Right cardiac atrium (tissue), 5 donors: ENCODE data around the gene STARD10. TPM values are rescaled to one million over a fixed set of nuclear protein-coding genes. Genes with fewer than 3 reads are reported as not detected.
A peak's percentile ranks its signal among the peaks of the same experiment; 100 is the strongest.
"Not testable (repeated sequence)": the region's sequence is repeated elsewhere in the genome, so short reads cannot be mapped to it uniquely, and the experiment has no call there.

Source experiments
- ATAC-seq, 2 donors: fragments of 200-7000 bp; cut with Tn5 transposase; one replicate each; pipeline versions ENCODE4 v1.8.0 to v1.9.1; 2020; ENCODE audit warnings: moderate library complexity in 2 of 2, mild to moderate bottlenecking in 1 of 2
- DNase-seq, 3 donors: peaks; one replicate each; pipeline ENCODE4 v3.0.0-alpha.2; 2020
- H3K27ac ChIP-seq: one replicate; pipeline ENCODE4 v1.5.1; 2013; ENCODE audit warnings: mild to moderate bottlenecking, low read length, control low read depth, moderate library complexity
- H3K27me3 ChIP-seq: one replicate; pipeline ENCODE4 v1.6.1; 2013; ENCODE audit not compliant: control insufficient read depth, insufficient read depth
- H3K4me1 ChIP-seq: one replicate; pipeline ENCODE4 v1.6.1; 2013; ENCODE audit warnings: low read length; ENCODE audit not compliant: control insufficient read depth, insufficient read depth
- H3K4me3 ChIP-seq: one replicate; pipeline ENCODE4 v1.5.1; 2013; ENCODE audit warnings: low read length, control low read depth
- H3K9me3 ChIP-seq: one replicate; pipeline ENCODE4 v1.6.1; 2013; ENCODE audit warnings: low read length; ENCODE audit not compliant: control insufficient read depth
- WGBS: extraction: QIAGEN DNeasy Blood & Tissue Kit; methylation state at CpG from one replicate; pipeline ENCODE4 v1.1.7; 2013; 5-methylcytosine and 5-hydroxymethylcytosine counted together
- intact Hi-C, 4 donors: fragments of 100-400 bp; cut with DNase I; formaldehyde crosslinking; loops; one replicate each; pipeline versions ENCODE4 v1.11.0 to v1.14.0; 2022 to 2023
- polyA plus RNA-seq: library from polyadenylated mRNA; stranded (reverse); fragments of 200-250 nt; gene quantifications from one replicate; pipeline ENCODE4 v1.2.3, GENCODE V29; 2013
- total RNA-seq, 4 donors: library from RNA; stranded (reverse); fragmentation: NEBNext Ultra II Directional; extraction: Animal tissue kit (Norgen Biotek cat#: 25700); gene quantifications; one replicate each; pipeline ENCODE4 v1.2.1, GENCODE V29; 2021
- donor health status: healthy with polysubstance abuse.
- donor health status: DM: no; HTN: yes; CAD: no.
- donor health status: DM: no; HTN: no; CAD: no.
- donor health status: DM: no; HTN: yes; CAD: no; lungs with severe emphysema.
- donor health status: DM: yes; HTN: yes; CAD: no.

Gene STARD10
- total and polyA plus RNA-seq, 5 donors, result 88.9 to 228 (median 122) TPM

DNA sequence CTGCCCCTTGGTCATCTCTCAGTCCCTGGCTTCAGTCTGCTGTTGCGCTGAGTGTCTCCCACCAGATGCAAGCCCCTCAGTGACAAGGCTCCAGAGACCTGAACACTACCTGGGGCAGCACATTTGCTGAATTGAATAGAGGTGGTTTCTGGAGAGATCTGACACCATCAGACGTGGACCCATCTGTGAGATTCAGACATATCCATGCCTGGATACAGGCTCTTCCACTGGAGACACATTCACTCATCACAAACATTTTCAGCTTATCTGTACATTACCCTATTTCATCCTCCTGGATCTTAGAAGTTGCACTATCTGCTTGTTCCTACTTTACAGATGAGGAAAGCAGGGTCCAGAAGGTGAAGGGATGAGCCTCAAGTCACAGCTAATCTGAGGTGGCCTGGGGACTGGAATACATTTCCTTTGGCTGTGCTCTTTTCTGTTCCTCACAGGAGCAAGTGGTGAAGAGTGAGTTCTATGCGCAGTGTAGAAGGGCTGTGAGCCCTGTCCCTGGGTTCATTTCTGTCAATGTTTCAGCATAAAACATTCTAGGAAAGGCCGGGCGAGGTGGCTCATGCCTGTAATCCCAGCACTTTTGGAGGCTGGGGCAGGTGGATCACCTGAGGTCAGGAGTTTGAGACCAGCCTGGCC lies 39.4 kb upstream of the STARD10 start:
- no peak overlapping the region for H3K4me3 ChIP-seq
- H3K27me3 ChIP-seq, result no peaks in the 10 kb centered on the region
- no peak for ATAC-seq
- peak in 1 of 3 donors; percentile 46 for DNase-seq
- WGBS, result 95% methylated on average over 5 of the region's 5 CpGs
- H3K4me1 ChIP-seq, result peaks cover 31% of the 10 kb centered on the region
- intact Hi-C loops, result loop anchor here (5.0 to 10.0 kb wide), 4 partner anchors 344 to 412 kb away; no protein-coding TSS in a partner anchor
- peak overlapping the region; percentile 44 for H3K27ac ChIP-seq
- H3K9me3 ChIP-seq, result no peaks in the 10 kb centered on the region

- no peaks in the 10 kb centered on the region for H3K27me3 ChIP-seq
- peak overlapping the region; percentile 44 for H3K27ac ChIP-seq
- peaks cover 33% of the 10 kb centered on the region for H3K4me1 ChIP-seq
- WGBS, result 53% methylated on average over 9 of the region's 9 CpGs
- DNase-seq, result peak in 1 of 3 donors; percentile 42
- H3K9me3 ChIP-seq, result no peaks in the 10 kb centered on the region
- intact Hi-C loops, result loop anchor here (5.0 to 10.0 kb wide), 4 partner anchors 345 to 412 kb away; no protein-coding TSS in a partner anchor
- no peak overlapping the region for H3K4me3 ChIP-seq
- peak in 1 of 2 donors; percentile 1 for ATAC-seq
Measured at GRCh38 chr11:72832301-72833082, 38.6 kb upstream of the STARD10 start.

GRCh38 chr11:72831521-72832300 lies 37.9 kb upstream of the STARD10 start:
- H3K27me3 ChIP-seq, result no peaks in the 10 kb centered on the region
- ATAC-seq, result peak; percentile 77 to 79
- intact Hi-C loops, result loop anchor here (2.0 to 10.0 kb wide), 5 partner anchors 346 to 413 kb away; no protein-coding TSS in a partner anchor
- H3K27ac ChIP-seq, result peak overlapping the region; percentile 44
- no peak overlapping the region for H3K4me3 ChIP-seq
- WGBS, result 34% methylated on average over 13 of the region's 13 CpGs
- H3K4me1 ChIP-seq, result peaks cover 33% of the 10 kb centered on the region
- H3K9me3 ChIP-seq, result no peaks in the 10 kb centered on the region
- DNase-seq, result peak; percentile 87 to 95 (median 94)

GRCh38 chr11:72829884-72830533 lies 36.2 kb upstream of the STARD10 start:
- 93% methylated on average over 5 of the region's 5 CpGs for WGBS
- no peak for ATAC-seq
- H3K27me3 ChIP-seq, result no peaks in the 10 kb centered on the region
- H3K4me3 ChIP-seq, result no peak overlapping the region
- no peak overlapping the region for H3K27ac ChIP-seq
- H3K4me1 ChIP-seq, result peaks cover 23% of the 10 kb centered on the region
- H3K9me3 ChIP-seq, result no peaks in the 10 kb centered on the region
- intact Hi-C loops, result loop anchor here (2.0 to 10.0 kb wide), 5 partner anchors 347 to 415 kb away; no protein-coding TSS in a partner anchor
- DNase-seq, result peak in 1 of 3 donors; percentile 46

DNA sequence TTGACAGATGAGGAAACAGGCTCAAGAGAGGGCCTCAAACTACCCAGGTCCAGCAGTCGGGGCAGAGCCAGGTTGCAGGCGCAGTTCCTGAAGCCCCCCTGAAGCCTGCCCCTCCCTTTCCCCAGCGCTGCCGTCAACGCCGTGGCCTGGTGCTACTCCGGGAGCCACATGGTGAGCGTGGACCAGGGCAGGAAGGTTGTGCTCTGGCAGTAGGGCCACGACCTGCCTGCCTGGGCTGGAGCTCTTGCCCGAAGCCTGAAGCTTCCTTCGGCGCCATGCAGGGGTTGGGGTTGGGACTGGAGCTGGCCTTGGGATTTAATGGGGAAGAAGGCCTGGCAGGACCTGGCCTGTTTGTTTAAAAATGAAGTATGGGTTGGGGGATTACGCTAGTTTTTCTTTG lies 35.3 kb upstream of the STARD10 start:
- no peaks in the 10 kb centered on the region for H3K9me3 ChIP-seq
- WGBS, result 91% methylated on average over 13 of the region's 13 CpGs
- intact Hi-C loops, result loop anchor here in 1 of 4 donors (10.0 kb wide), 1 partner anchor 416 kb away; no protein-coding TSS in a partner anchor
- no peak overlapping the region for H3K4me3 ChIP-seq
- H3K27ac ChIP-seq, result no peak overlapping the region
- H3K4me1 ChIP-seq, result peaks cover 19% of the 10 kb centered on the region
- H3K27me3 ChIP-seq, result no peaks in the 10 kb centered on the region
- DNase-seq (peak in 1 of 3 donors; percentile 56), ATAC-seq (no peak)

- Histone ChIP-seq H3K27me3 (no peaks in the 10 kb centered on the region), H3K4me1 (peaks cover 19% of the 10 kb centered on the region), H3K27ac (no peak overlapping the region), H3K9me3 (no peaks in the 10 kb centered on the region), H3K4me3 (no peak overlapping the region)
- intact Hi-C loops, result loop anchor here in 1 of 4 donors (10.0 kb wide), 1 partner anchor 416 kb away; no protein-coding TSS in a partner anchor
- DNase-seq (peak in 1 of 3 donors; percentile 37), ATAC-seq (no peak)
- WGBS, result 83% methylated on average over 7 of the region's 7 CpGs
Measured at GRCh38 chr11:72828692-72829101, 34.9 kb upstream of the STARD10 start.

GRCh38 chr11:72828081-72828567 lies 34.3 kb upstream of the STARD10 start:
- ATAC-seq (no peak), DNase-seq (peak in 1 of 3 donors; percentile 61)
- H3K27me3 ChIP-seq, result no peaks in the 10 kb centered on the region
- H3K4me1 ChIP-seq, result peaks cover 17% of the 10 kb centered on the region
- intact Hi-C loops, result loop anchor here in 1 of 4 donors (10.0 kb wide), 1 partner anchor 417 kb away; no protein-coding TSS in a partner anchor
- no peaks in the 10 kb centered on the region for H3K9me3 ChIP-seq
- no peak overlapping the region for H3K4me3 ChIP-seq
- H3K27ac ChIP-seq, result peak overlapping the region; percentile 30
- 70% methylated on average over 11 of the region's 11 CpGs for WGBS

DNA sequence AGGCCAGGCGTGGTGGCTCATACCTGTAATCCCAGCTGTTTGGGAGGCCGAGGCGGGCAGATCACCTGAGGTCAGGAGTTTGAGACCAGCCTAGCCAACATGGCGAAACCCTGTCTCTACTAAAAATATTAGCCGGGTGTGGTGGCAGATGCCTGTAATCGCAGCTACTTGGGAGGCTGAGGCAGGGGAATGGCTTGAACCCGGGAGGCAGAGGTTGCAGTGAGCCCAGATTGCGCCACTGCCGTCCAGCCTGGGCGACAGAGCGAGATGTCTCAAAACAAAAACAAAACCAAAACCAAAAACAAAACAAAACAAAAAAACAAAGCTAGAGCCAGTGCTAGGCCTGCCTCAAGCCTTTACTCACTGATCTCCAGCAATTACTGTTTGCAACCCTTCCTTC lies 33.8 kb upstream of the STARD10 start:
- not testable (repeated sequence) for H3K27ac ChIP-seq, DNase-seq, H3K4me3 ChIP-seq, H3K9me3 ChIP-seq, ATAC-seq, H3K27me3 ChIP-seq
- 78% methylated on average over 11 of the region's 11 CpGs for WGBS
- peaks cover 13% of the 10 kb centered on the region for H3K4me1 ChIP-seq
- intact Hi-C loops, result loop anchor here in 1 of 4 donors (10.0 kb wide), 1 partner anchor 417 kb away; no protein-coding TSS in a partner anchor

DNA sequence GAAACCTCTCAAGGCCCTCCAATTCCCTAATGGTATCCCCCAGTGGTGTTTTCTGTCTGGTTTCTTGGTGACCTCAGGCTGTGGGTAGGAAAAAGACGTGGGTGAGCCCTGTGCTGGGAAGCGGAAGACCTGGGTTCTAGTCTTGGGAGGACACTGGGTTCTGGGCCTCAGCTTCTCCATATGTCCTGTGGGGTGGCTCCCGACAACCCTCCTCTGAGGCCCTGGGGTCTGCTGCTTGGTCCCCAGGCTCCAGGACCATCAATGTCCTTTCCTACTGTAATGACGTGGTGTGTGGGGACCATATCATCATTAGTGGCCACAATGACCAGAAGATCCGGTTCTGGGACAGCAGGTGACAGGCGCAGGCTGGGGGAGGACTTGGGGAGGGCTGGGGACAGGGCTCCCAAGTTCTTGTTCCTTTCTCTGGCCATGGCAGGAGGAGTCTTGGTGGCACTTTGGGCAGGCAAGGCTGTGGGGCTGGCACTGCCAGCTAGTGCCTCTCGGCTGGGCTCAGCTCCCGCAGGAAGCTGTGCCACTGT lies 33.2 kb upstream of the STARD10 start:
- no peak for DNase-seq
- no peak overlapping the region for H3K4me3 ChIP-seq
- no peak overlapping the region for H3K27ac ChIP-seq
- H3K27me3 ChIP-seq, result no peaks in the 10 kb centered on the region
- H3K9me3 ChIP-seq, result no peaks in the 10 kb centered on the region
- 92% methylated on average over 8 of the region's 8 CpGs for WGBS
- ATAC-seq, result no peak
- peaks cover 7% of the 10 kb centered on the region for H3K4me1 ChIP-seq
- intact Hi-C loops, result loop anchor here in 1 of 4 donors (10.0 kb wide), 1 partner anchor 418 kb away; no protein-coding TSS in a partner anchor
